Activated naive CD4-positive, alpha-beta T cell (primary cell): ENCODE data around the gene AGPAT4.
"Not testable (repeated sequence)": the region's sequence is repeated elsewhere in the genome, so short reads cannot be mapped to it uniquely, and the experiment has no call there.

Experiments
- DNase-seq, 4 experiments: peaks; one replicate each; lab custom pipeline; 2025; lab: John Stamatoyannopoulos, UW

AGPAT4 gene

GRCh38 chr6:161138543-161139303 lies 135.1 kb downstream of the AGPAT4 start:
- DNase-seq = no peak

DNA sequence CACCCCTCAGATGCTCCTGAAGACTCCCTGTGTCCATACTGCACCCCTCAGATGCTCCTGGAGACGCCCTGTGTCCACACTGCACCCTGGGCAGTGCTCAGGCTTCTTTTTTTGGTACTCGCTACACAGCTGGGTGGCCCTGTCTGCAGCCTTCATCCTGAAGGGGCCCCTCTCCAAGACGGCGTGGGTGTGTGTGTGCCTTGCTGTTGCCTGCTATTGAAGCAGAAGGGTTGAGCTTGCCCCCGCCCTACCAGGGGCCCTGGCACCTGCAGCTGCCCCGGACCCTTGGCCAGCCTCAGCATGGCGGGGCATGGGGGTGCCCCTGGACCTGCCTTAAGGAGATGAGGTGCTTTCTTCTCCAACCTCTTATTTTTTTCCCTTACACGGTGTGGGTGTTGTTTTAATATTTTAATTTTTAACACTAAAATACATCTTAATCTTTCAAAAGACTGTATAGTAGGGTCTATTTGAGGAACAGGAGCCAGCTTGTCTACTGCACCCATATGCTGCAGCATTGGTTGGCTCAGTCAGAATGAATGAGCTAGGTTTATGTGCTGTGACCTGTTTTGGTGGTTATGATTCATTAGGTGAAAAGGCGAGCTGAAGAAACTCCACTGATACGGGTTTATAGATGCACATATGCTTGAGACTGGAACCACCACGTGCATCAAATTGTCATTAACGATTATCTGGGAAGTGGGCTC lies 135.9 kb downstream of the AGPAT4 start:
- no peak for DNase-seq

DNA sequence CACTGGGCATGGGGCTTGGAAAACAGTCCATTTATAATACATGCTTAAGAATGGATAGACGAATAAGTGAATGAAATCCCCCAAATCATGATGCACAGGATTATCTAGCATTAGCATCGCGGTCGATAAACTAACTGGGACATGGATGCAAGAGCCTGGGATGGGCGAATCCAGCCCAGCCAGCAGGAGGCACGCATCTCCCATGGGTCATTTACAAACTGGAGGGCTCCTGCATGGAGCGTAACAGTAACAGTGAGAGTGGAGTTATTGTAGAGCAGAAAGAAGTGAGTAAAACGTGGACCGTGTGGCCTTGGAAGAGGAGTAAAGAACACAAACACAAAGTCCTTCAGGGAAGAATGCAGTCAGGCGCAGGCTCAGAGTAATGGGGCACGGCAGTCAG lies 136.5 kb downstream of the AGPAT4 start:
- no peak for DNase-seq

GRCh38 chr6:161136655-161137054 lies 137.2 kb downstream of the AGPAT4 start:
- DNase-seq = no peak

GRCh38 chr6:161135695-161136591 lies 137.9 kb downstream of the AGPAT4 start:
- DNase-seq = no peak

DNA sequence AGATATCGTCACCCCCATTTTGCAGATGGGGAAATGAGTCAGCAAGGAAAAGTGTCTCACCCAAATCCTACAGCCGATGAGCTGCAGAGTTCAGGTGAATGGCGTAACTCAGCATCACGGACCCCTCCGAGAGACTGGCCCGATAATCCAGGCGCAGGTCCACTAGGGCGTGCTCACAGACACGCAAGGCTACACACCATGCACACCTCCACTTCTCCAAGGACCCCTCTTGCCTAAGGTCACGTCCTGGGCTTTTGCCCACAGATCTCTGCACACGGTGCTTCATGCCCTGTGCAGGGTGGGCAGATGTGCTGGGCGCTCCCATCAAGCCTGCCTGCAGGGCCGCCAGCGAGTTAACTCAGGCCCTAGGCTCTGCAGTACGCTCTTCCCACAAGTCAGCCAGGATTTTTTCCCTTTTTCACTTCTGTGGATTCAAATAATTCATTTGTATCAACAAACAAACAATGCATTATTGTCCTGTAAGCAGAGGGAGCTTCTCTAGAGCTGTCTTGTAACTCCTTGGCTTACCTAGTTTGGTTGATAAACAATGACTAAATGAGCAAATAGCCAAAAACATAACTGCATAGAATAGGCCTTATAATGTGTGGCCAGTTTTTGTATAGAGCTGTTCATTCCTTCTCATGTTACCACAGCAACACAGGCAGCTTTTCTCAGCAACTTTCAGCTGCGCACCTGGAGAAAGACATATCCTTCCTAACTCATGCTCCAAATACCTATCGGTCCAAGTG lies 139.1 kb downstream of the AGPAT4 start:
- no peak for DNase-seq

GRCh38 chr6:161133963-161134362 lies 139.9 kb downstream of the AGPAT4 start:
- DNase-seq = no peak

DNA sequence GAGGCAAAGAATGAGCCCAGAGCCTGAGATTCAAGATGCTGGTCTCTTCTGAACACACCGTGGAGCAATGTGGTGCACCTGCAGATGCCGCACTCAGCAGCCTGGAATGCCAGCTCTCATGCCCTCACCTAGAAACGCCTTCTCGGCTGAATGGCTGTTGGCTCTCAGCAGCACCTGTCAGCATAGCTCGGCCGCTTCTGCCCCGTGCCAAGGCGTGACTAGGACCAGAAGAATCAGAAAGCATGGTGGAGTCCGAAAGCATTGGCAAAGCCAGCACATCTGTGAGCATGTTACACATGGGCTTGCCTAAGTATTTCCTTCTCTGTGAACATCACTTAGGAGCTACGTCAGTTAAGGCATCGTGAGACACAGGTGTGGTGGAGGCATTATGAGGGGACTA lies 141.5 kb downstream of the AGPAT4 start:
- no peak for DNase-seq

- no peak for DNase-seq
Measured at GRCh38 chr6:161130967-161131766, 142.7 kb downstream of the AGPAT4 start.

DNA sequence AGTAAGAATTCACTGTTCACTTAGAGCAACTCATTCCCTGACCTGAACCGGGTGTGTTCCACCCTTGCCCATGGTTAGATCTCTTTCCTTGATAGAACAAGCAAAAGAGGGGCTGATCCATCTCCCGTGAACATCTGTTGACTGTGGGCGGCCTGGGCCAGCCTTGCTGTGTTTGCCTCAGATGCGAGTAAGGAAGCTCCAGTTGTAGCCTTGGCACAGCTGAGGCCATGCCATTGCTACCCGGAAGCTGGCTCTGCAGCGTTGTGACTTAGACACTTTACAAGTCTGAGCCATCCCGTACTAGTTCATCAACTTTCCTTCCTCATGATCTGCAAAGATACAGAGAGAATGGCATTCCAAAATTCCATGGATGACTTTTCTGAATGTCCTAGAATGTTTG lies 143.3 kb downstream of the AGPAT4 start:
- DNase-seq = no peak

- no peak for DNase-seq
Measured at GRCh38 chr6:161128680-161129196, 145.1 kb downstream of the AGPAT4 start.

- DNase-seq = no peak
Measured at GRCh38 chr6:161128230-161128629, 145.6 kb downstream of the AGPAT4 start.

- no peak for DNase-seq
Measured at GRCh38 chr6:161127071-161127740, 146.7 kb downstream of the AGPAT4 start.

DNA sequence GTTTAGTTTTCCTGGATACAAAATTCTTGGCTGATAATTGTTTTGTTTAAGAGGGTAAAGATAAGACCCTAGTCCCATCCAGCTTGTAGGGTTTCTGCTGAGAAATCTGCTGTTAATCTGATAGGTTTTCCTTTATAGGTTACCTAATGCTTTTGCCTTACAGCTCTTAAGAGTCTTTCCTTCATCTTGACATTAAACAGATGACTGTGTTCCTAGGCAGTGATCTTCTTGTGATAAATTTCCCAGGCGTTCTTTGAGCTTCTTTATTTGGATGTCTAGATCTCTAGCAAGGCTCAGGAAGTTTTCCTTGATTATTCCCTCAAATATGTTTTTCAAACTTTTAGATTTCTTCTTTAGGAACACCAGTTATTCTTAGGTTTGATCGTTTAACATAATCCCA lies 148.3 kb downstream of the AGPAT4 start:
- DNase-seq = no peak

GRCh38 chr6:161123319-161123718 lies 150.5 kb downstream of the AGPAT4 start:
- DNase-seq = not testable (repeated sequence)

DNA sequence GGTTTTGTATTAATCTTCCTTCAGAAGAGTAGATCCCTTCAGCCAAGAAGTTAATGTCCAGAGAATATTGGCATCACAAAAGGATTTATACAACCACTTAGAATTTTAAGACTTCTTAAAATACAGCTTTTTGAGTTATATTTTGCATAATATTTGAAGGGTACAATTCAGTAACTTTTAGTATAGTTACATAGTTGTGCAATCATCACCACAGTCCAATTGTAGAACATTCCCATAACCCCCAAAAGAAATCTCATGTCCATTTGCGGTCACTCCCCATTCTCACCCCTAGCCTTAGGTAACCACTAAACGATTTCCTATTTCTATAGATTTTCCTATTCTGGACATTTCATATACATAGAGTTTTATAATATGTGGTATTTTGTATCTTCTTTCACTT lies 155.9 kb downstream of the AGPAT4 start:
- no peak for DNase-seq

- no peak for DNase-seq
Measured at GRCh38 chr6:161117308-161117707, 156.6 kb downstream of the AGPAT4 start.

DNA sequence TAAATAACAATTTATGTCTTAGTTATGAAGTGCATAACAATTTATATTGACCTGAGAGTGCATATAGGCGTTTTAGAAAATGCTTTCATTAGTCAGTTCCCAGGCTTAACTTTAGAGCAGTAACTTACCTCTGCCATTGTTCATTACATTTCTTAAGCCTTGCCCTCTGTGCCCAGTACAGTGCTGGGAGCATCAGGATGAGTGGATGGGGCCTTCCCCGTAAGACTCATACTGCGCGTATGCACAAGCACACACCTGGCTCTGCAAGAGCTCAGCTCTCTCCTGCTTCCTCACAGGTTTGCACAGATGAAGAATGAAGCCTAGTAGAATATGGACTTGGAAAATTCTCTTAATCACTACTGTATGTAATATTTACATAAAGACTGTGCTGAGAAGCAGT lies 157.3 kb downstream of the AGPAT4 start:
- DNase-seq = no peak

DNA sequence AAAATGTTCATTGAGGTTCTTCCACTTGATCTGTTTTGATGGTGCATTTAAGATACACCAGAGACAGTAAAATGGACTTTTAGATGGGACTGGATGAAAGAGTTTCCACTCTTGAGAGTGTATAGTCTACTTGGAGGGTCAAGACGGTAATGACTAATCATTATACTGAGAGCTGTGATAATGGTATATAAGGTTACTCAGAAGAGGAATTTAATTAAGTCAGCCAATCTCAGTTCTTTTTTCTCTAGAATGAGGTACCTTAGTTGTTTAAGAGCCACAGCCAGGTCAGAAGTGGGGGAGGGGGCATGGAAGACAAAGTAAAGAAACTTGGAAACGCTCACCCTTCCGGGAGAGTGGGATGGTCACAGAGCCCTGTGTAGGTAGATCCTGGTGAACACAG lies 158.4 kb downstream of the AGPAT4 start:
- no peak for DNase-seq

GRCh38 chr6:161111261-161111660 lies 162.6 kb downstream of the AGPAT4 start:
- no peak for DNase-seq
